Esophagus squamous epithelium (tissue), 5 donors: ENCODE results near the gene SLC44A4. TPM values are rescaled to one million over a fixed set of nuclear protein-coding genes. Genes with fewer than 3 reads are reported as not detected.
"Not testable (repeated sequence)": the region's sequence is repeated elsewhere in the genome, so short reads cannot be mapped to it uniquely, and the experiment has no call there.

ENCODE experiments used
- DNase-seq: peaks from one replicate; lab custom pipeline; 2025; lab: John Stamatoyannopoulos, UW
- H3K27ac ChIP-seq, 4 donors: fragments of 200-600 bp; sonication (generic); one replicate each; pipeline ENCODE4 v1.5.1; 2016 to 2019; ENCODE audit warnings: mild to moderate bottlenecking in 1 of 4
- H3K27me3 ChIP-seq, 4 donors: fragments of 200-600 bp; sonication (generic); 1 replicate in 3 of 4; 2 replicates in 1 of 4; pipeline versions ENCODE4 v1.5.1 to v1.6.0; 2017 to 2021; ENCODE audit warnings: antibody characterized with exemption in 1 of 4
- H3K36me3 ChIP-seq, 3 donors: fragments of 200-600 bp; sonication (generic); one replicate each; pipeline ENCODE4 v1.5.1; 2016 to 2019
- H3K4me1 ChIP-seq, 3 donors: fragments of 200-600 bp; sonication (generic); one replicate each; pipeline ENCODE4 v1.5.1; 2017 to 2019
- H3K4me3 ChIP-seq, 4 donors: fragments of 200-600 bp; sonication (generic); 1 replicate in 3 of 4; 2 replicates in 1 of 4; pipeline ENCODE4 v1.5.1; 2016 to 2019; ENCODE audit warnings: mild to moderate bottlenecking in 2 of 4, moderate library complexity in 1 of 4
- H3K9me3 ChIP-seq, 3 donors: fragments of 200-600 bp; sonication (generic); one replicate each; pipeline ENCODE4 v1.5.1; 2016 to 2019
- POLR2A ChIP-seq, 4 donors: fragments of 450-650 bp; IDR thresholded peaks; one replicate each; pipeline ENCODE4 v1.6.1; 2017; ENCODE audit warnings: antibody characterized with exemption in 4 of 4, mild to moderate bottlenecking in 4 of 4, moderate library complexity in 3 of 4
- WGBS, 2 donors: methylation state at CpG; one replicate each; pipeline ENCODE4 v1.1.5; 2018; 5-methylcytosine and 5-hydroxymethylcytosine counted together
- intact Hi-C: fragments of 100-400 bp; cut with DNase I; formaldehyde crosslinking; loops from one replicate; pipeline ENCODE4 v1.15.0; 2022
- total RNA-seq, 4 donors: library from RNA; depleted of rRNA; stranded (reverse); fragments of >200 nt; gene quantifications; one replicate each; pipeline ENCODE4 v1.1.0, GENCODE V29; 2016
- TF ChIP-seq, protein P1 (sequence below), 6 experiments: fragments of 450-650 bp in 4 of 6; fragments of 200-600 bp in 2 of 6; sonication (generic) in 2 of 6; IDR thresholded peaks; one replicate each; pipeline ENCODE4 v1.5.1; 2016 to 2019; ENCODE audit warnings: antibody characterized with exemption in 6 of 6, mild to moderate bottlenecking in 4 of 6, moderate library complexity in 4 of 6
- donor health status: DM: yes; HTN: yes; CAD: no.

Gene SLC44A4
- total RNA-seq, 4 donors from 2014 or later = 0.38 to 3.6 (median 1.3) TPM; not detected in 1

DNA sequence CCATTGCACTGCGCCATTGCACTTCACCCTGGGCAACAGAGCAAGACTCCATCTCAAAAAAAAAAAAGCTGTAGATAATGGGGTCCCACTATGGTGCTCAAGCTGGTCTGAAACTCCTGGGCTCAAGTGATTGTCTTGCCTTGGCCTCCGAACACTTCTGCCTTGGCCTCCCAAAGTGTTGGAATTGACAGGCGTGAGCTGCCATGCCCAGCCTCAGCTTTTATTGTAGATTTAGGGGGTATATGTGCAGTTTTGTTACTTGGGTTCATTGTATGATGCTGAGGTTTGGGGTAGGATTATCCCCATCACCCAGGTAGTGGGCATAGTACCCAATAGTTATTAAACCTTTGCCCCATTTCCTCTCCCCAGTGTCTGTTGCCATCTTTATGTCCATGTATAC lies 39.8 kb downstream of the SLC44A4 start:
- Histone ChIP-seq H3K27me3 (no peaks in the 10 kb centered on the region), H3K36me3 (peaks cover 11 to 53% (median 35%) of the 10 kb centered on the region in 3 donors), H3K27ac (no peak overlapping the region), H3K9me3 (no peaks in the 10 kb centered on the region), H3K4me3 (no peak overlapping the region), H3K4me1 (peaks cover 16 to 44% (median 31%) of the 10 kb centered on the region in 3 donors)
- DNase-seq = no peak
- 96% methylated on average over 3 of the region's 3 CpGs for WGBS, 2 donors
- TF ChIP-seq, protein P1, sequence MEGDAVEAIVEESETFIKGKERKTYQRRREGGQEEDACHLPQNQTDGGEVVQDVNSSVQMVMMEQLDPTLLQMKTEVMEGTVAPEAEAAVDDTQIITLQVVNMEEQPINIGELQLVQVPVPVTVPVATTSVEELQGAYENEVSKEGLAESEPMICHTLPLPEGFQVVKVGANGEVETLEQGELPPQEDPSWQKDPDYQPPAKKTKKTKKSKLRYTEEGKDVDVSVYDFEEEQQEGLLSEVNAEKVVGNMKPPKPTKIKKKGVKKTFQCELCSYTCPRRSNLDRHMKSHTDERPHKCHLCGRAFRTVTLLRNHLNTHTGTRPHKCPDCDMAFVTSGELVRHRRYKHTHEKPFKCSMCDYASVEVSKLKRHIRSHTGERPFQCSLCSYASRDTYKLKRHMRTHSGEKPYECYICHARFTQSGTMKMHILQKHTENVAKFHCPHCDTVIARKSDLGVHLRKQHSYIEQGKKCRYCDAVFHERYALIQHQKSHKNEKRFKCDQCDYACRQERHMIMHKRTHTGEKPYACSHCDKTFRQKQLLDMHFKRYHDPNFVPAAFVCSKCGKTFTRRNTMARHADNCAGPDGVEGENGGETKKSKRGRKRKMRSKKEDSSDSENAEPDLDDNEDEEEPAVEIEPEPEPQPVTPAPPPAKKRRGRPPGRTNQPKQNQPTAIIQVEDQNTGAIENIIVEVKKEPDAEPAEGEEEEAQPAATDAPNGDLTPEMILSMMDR (IDR thresholded peaks at IDR 0.05) = no peak
- intact Hi-C loops = loop anchor here (10.0 kb wide), 2 partner anchors 104 to 154 kb away; partner anchors contain the start of genes CLIC1 and LY6G5C

GRCh38 chr6:31838114-31838553 lies 40.7 kb downstream of the SLC44A4 start:
- peaks cover 11 to 53% (median 35%) of the 10 kb centered on the region in 3 donors for H3K36me3 ChIP-seq
- DNase-seq, H3K9me3 ChIP-seq, H3K27me3 ChIP-seq: not testable (repeated sequence)
- H3K4me3 ChIP-seq = peak overlapping the region in 1 of 4 donors; percentile 90
- intact Hi-C loops = loop anchor here (10.0 kb wide), 2 partner anchors 103 to 153 kb away; partner anchors contain the start of genes CLIC1 and LY6G5C
- WGBS, 2 donors = 72 to 82% methylated on average over 7 to 9 of the region's 9 CpGs
- H3K27ac ChIP-seq = peak overlapping the region in 2 of 4 donors; percentile 97 to 98
- peaks cover 16 to 52% (median 38%) of the 10 kb centered on the region in 3 donors for H3K4me1 ChIP-seq

GRCh38 chr6:31837369-31838113 lies 41.3 kb downstream of the SLC44A4 start:
- WGBS, 2 donors = 10 to 18% methylated on average over 1 of the region's 1 CpG
- intact Hi-C loops = loop anchor here (10.0 kb wide), 2 partner anchors 103 to 153 kb away; partner anchors contain the start of genes CLIC1 and LY6G5C
- no peaks in the 10 kb centered on the region for H3K9me3 ChIP-seq
- peak overlapping the region in 3 of 4 donors; percentile 81 to 90 (median 90) for H3K4me3 ChIP-seq
- H3K4me1 ChIP-seq = peaks cover 16 to 58% (median 38%) of the 10 kb centered on the region in 3 donors
- TF ChIP-seq POLR2A (IDR thresholded peaks at IDR 0.05) = no peak
- TF ChIP-seq, protein P1 (IDR thresholded peaks at IDR 0.05) = no peak
- H3K36me3 ChIP-seq = peaks cover 11 to 53% (median 35%) of the 10 kb centered on the region in 3 donors
- no peaks in the 10 kb centered on the region for H3K27me3 ChIP-seq
- DNase-seq = no peak
- H3K27ac ChIP-seq = peak overlapping the region; percentile 69 to 98 (median 94)

DNA sequence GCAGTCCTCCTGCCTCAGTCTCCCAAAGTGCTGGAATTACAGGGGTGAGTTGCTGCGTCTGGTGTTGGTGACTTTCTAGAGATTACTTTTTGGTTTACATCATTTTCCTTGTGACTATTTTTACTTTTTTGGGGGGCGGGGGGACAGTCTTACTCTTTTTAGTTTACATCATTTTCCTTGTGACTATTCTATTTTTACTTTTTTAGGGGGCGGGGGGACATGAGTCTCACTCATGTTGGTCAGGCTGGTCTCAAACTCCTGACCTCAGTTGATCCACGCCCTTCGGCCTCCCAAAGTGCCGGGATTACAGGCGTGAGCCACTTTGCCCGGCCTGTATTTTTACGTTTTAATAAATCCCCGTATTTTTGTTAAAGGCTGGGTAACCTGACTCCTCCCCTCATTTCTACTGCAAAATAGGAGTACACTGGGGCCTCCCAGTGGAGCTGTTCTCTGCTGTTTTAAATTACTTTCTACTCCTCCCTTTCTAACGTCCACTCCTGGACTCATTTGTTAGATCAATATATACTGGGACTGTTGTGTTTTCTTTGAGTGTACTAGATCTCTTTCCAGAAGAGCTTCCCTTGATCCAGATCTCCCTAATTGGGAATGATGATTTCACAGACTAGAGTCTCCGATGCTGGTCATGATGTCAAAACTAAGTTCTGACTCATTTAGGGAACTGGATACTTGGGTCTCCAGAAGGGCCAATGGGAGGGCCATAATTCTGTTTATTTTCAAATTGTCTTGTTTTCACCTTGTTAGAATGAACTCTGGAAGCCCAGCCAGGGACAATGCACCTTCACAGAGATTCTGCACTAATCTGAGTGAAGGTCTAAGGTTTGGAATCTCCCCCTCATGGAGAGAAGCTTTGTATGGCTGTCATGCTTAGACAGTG lies 42.1 kb downstream of the SLC44A4 start:
- Histone ChIP-seq H3K27me3 (no peaks in the 10 kb centered on the region), H3K36me3 (peaks cover 11 to 53% (median 35%) of the 10 kb centered on the region in 3 donors), H3K27ac (peak overlapping the region; percentile 69 to 98 (median 94)), H3K4me1 (peaks cover 17 to 67% (median 45%) of the 10 kb centered on the region in 3 donors), H3K4me3 (peak overlapping the region; percentile 81 to 99 (median 90)), H3K9me3 (no peaks in the 10 kb centered on the region)
- DNase-seq = no peak
- intact Hi-C loops = loop anchor here (10.0 kb wide), 2 partner anchors 102 to 152 kb away; partner anchors contain the start of genes CLIC1 and LY6G5C
- TF ChIP-seq, protein P1 (IDR thresholded peaks at IDR 0.05) = peak in 2 of 6 experiments; percentile 5 to 15
- TF ChIP-seq POLR2A (IDR thresholded peaks at IDR 0.05) = no peak
- WGBS, 2 donors = 8 to 22% methylated on average over 12 of the region's 12 CpGs

DNA sequence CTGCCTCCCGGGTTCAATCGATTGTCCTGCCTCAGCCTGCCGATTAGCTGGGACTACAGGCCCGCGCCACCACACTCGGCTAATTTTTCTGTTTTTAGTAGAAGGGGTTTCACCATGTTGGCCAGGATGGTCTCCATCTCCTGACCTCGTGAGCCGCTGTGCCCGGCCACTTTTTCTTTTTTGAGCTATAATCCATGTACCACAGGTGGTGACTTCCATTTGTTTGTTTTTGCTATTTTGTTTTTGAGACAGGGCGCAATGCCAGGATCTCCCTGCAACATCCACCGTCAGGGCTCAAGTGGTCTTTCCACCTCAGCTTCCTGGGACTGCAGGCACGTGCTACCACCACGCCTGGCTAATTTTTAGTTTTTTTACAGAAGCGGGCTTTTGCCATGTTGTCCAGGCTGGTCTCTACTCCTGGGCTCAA lies 42.7 kb downstream of the SLC44A4 start:
- intact Hi-C loops = loop anchor here (10.0 kb wide), 2 partner anchors 101 to 151 kb away; partner anchors contain the start of genes CLIC1 and LY6G5C
- peak overlapping the region; percentile 69 to 98 (median 94) for H3K27ac ChIP-seq
- DNase-seq = no peak
- H3K4me3 ChIP-seq = peak overlapping the region; percentile 81 to 99 (median 90)
- no peaks in the 10 kb centered on the region for H3K9me3 ChIP-seq
- peaks cover 11 to 47% (median 31%) of the 10 kb centered on the region in 3 donors for H3K36me3 ChIP-seq
- peaks cover 22 to 73% (median 50%) of the 10 kb centered on the region in 3 donors for H3K4me1 ChIP-seq
- no peaks in the 10 kb centered on the region for H3K27me3 ChIP-seq
- TF ChIP-seq, protein P1 (IDR thresholded peaks at IDR 0.05) = no peak
- TF ChIP-seq POLR2A (IDR thresholded peaks at IDR 0.05) = no peak
- WGBS, 2 donors = 2 to 39% methylated on average over 14 of the region's 14 CpGs
